HG02678 (cell line): ENCODE measurements around the gene NUTF2.
A peak's percentile ranks its signal among the peaks of the same experiment; 100 is the strongest.

Experiments
- ATAC-seq: cut with Tn5 transposase; IDR thresholded peaks from one replicate; pipeline ENCODE4 v1.9.1; 2021; ENCODE audit warnings: mild to moderate bottlenecking, moderate library complexity; ENCODE audit not compliant: unreplicated experiment

NUTF2 gene

GRCh38 chr16:67846320-67847063, at the start of gene NUTF2:
NUTF2 (plus strand) TSS chr16:67846933; CDS start chr16:67865131, 18,198 bp downstream.
- peak; percentile 62 for ATAC-seq

DNA sequence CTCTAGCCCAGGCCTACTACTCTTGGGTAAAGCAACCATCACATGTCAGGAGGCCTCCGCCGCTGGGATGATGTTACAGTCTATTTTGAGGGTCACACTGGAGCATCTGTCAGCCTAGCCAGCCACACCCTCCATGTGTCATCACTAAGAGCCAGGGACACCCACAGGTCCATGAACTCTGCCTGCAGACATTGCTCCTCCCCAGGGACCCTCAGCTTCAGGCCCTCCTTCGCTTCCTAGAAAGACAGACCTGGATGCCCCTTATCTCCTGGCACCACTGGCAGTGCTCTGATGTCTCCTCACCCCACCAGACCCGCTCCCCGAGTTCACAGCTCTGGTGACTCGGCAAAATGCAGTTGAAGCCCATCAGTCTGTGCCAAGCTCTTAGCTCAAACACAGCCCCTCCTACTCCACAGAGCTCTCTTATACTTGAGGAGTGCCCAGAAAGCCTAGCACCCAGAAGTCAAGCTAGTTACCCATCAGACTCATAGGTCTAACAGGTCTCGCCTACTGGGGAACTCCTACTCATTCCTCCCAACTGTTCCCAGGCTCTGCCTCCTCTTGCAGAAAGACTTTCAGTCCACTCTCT, 46.3 kb upstream of the NUTF2 start:
- ATAC-seq = no peak

GRCh38 chr16:67801241-67801640, 45.5 kb upstream of the NUTF2 start:
- no peak for ATAC-seq

- no peak for ATAC-seq
Observed at GRCh38 chr16:67801883-67802282, 44.9 kb upstream of the NUTF2 start.

DNA sequence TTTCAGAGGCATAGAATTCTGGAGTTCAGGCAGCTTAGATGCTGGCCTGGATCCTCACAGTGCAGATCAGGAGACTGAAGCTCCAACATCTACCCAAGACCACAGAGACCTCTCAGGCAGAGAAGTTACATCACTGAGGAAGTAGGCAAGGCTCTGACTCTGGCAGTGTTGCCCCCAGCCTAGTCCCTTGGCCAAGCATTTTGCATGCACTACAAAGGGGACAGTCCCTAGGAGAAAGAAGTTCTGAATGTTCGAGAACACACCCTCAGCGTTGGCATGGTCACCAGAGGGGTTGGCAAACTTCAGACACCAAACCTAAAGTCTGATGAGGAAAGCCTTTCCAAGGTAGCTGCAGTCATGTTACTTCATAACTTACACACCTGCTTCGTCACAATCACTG, 42.8 kb upstream of the NUTF2 start:
- ATAC-seq = no peak

GRCh38 chr16:67804853-67805542, 41.7 kb upstream of the NUTF2 start:
- ATAC-seq = no peak

DNA sequence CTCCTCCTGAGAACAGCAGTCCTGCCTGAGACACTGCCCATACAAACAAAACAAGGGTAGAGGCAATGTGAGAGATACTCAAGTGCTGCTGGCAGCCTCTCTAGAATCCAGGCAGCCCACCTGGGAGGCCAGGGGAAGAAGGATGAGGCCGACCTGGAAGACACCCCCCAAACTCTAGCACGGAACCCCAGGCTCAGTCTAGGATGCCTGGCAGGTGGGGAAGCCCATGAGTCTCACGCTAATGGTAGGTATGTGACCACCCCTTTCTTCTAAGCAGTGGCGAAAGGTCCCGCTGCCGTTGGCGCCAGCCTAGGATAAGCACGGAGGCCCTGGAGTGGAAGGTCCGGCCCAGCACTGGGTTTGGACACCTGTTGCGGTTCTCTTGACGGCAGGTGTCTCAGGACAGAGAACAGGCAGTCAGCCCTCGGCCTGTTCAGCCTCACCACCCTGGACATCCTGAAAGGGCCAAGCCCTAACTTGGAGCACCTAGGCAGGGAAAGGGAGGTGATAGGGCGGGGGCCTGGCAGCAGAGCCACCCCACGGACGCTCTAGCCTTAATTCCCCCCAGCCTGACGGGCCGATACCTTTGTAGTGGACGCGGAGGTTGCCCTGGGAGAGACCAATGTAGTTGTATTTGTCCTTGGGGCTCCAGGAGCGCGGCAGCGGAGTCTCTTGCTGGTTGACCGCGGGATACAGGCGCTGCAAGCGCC, 40.9 kb upstream of the NUTF2 start:
- ATAC-seq = no peak

- peak; percentile 88 for ATAC-seq
Observed at GRCh38 chr16:67806428-67807147, 40.1 kb upstream of the NUTF2 start, which contains the start of the genes RANBP10 and TSNAXIP1. RANBP10 (minus strand) TSS chr16:67806560; CDS start chr16:67806536, 24 bp downstream. TSNAXIP1 (plus strand) TSS chr16:67806889; CDS start chr16:67807150, 261 bp downstream.

GRCh38 chr16:67807148-67807682, 39.5 kb upstream of the NUTF2 start:
- no peak for ATAC-seq

DNA sequence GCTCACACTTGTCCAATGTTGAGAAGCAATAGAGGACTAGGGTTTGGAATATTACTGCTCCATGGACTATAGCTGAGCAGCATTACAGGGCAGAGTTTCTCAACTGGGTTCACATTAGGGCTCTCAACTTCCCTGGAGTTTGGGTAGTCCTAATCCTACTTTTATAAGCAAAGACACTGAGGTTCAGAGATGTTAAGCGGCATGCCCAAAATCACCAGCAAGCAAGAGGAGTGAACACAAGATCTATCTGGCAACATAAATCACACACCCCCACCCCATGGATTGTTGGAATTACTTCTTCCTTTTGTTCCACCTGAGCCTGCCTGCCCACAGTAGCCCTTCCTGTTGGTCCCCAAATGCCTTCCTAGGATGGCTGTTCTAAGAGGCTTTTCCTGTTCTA, 34.8 kb upstream of the NUTF2 start:
- ATAC-seq = no peak

- ATAC-seq = no peak
Observed at GRCh38 chr16:67814567-67814966, 32.2 kb upstream of the NUTF2 start.

DNA sequence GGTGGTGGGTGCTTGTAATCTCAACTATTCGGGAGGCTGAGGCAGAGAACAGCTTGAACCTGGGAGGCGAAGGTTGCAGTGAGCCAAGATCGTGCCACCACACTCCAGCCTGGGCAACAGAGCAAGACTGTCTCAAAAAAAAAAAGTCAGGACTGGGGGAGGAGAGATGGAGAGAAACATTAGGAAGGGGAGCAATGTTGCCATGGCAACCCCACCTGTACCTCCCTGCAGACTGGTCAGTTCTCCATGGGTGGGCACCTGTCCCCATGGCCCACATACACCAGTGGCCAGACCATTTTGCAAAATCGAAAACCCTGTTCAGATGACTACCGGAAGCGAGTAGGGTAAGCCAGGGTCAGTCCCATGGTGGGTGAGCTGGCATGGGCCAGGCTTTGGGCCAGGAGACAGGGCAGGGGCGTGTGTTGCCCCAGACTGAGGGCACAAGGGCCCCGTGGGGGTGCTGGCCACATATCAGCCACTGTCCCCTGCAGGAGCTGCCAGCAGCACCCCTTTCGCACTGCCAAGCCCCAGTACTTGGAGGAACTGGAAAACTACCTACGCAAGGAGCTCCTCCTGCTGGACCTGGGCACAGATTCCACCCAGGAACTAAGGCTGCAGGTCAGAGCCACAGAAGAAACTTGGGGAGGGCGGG, 26.0 kb upstream of the NUTF2 start:
- ATAC-seq = no peak

DNA sequence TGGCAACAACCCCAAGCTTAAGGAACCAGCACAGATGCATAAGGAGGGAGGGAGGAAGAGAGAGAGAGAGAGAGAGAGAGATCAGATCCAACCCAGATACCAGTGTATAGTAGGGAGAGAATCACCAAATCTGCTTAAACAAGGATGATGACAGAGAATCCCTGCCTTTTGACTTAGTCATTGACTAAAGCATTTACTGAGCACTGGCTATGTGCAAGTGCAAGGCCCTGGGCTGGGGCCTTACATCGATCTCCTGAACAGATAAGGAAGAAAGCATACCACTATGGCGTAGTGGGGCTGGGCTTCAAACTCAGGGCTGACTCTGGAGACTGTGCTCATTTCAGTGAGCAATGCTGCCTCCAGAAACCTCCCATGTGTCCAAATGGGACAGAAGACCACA, 24.2 kb upstream of the NUTF2 start:
- ATAC-seq = no peak

- no peak for ATAC-seq
Observed at GRCh38 chr16:67825119-67825518, 21.6 kb upstream of the NUTF2 start.

- no peak for ATAC-seq
Observed at GRCh38 chr16:67825906-67826305, 20.8 kb upstream of the NUTF2 start.

GRCh38 chr16:67828651-67829050, 18.1 kb upstream of the NUTF2 start:
- ATAC-seq = no peak

DNA sequence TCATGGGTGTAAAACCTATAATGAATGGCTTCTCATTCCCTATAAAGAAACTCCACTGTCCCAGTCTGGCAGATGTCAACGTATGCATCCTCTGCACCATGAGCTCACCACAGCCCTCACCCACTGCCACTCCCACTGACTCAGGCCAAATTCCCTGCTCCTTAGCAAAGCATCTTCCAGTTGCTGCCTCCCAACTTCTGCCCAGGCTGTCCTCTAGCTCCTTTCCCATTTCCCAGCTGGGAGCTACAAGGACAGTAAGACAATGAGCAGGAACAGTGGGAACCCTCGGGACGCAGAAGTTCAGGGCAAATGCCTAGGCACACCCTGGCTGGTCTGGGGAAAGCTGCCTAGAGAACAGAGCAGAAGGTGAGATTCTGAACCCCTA, 13.7 kb upstream of the NUTF2 start:
- ATAC-seq = no peak

DNA sequence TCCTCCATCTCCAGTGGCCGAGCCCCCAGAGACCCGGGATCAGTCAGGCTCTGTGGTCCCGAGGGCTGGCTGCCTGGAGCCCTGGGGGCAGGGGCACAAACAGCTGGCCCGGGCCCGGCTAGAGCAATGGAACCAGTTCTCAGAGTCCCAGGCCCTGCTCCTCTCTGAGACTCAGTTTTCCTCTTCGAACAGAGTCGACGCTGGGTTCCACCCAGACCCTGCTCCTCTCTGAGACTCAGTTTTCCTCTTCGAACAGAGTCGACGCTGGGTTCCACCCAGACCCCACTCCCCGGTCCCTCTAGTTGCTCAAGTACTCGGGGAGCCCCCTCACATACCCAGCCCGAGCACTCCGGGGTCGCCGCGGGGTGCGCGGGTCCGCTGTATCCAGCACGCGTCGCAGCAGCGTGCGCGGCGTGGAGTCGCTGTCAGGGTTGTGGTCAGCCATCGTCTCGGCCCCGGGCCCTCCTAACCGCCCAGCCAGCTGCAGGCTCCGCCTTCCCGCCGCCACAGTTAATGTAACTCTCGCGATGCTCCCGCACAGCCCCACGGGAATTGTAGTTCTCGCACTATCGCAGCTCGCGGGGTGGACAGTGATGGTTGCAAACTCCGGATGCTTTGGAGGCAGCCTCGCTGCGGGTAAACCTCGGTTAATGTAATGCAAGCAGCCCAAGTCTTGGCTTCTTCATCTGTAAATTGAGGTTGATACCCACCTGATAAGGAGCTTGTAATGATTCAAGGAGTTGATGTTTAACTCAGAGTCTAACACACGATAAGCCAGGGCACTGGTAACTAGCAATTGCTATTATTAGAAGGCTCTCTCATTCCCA, 13.1 kb upstream of the NUTF2 start:
- ATAC-seq = peak; percentile 97

DNA sequence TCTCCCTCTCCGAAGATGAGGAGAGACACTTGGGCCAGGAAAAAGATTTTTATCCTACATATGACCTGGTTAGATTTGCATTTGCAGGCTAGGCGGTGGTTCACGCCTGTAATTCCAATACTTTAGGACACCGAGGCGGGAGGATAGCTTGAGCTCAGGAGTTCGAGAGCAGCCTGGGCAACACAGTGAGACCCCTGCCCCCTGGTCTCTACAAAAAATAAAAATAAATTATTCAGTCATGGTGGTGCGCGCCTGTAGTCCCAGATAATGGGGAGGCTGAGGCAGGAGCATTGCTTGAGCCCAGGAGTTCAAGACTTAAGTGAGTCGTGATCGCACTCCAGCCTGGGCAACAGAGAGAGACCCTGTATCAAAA, 12.5 kb upstream of the NUTF2 start:
- ATAC-seq = no peak
